DND-41 (cell line): ENCODE data around the gene STAP1.

Experiments used
- ATAC-seq: fragments of 200-7000 bp; cut with Tn5 transposase; 3 replicates; pipeline ENCODE4 v1.9.1; 2021; ENCODE audit warnings: low read depth; ENCODE audit not compliant: insufficient read depth
- DNase-seq: peaks from one replicate; pipeline ENCODE4 v3.0.0-alpha.2; 2020
- H2AFZ ChIP-seq: 2 replicates; pipeline ENCODE4 v1.6.0; 2012; ENCODE audit warnings: low read depth, low read length
- H3K27ac ChIP-seq: 2 replicates; pipeline ENCODE4 v1.5.1; 2012; ENCODE audit warnings: low read length, inconsistent platforms
- H3K27me3 ChIP-seq: fragments of 200-600 bp; sonication (generic); 2 replicates; pipeline ENCODE4 v1.6.0; 2012; ENCODE audit warnings: low read length, mild to moderate bottlenecking, inconsistent platforms; ENCODE audit not compliant: insufficient read depth, poor library complexity
- H3K36me3 ChIP-seq: 2 replicates; pipeline ENCODE4 v1.5.1; 2012; ENCODE audit warnings: low read length, inconsistent platforms; ENCODE audit not compliant: insufficient read depth
- H3K4me1 ChIP-seq: 2 replicates; pipeline ENCODE4 v1.5.1; 2012; ENCODE audit warnings: mild to moderate bottlenecking, low read length; ENCODE audit not compliant: insufficient read depth
- H3K4me2 ChIP-seq: 2 replicates; pipeline ENCODE4 v1.6.0; 2012; ENCODE audit warnings: mild to moderate bottlenecking, moderate library complexity, low read length, inconsistent platforms; ENCODE audit not compliant: insufficient read depth
- H3K4me3 ChIP-seq, 2 experiments: fragments of 200-600 bp in 1 of 2; shearing (Covaris generic) in 1 of 2; 2 replicates each; pipeline ENCODE4 v1.5.1; 2012 to 2016; ENCODE audit warnings: inconsistent platforms in 2 of 2, low read length in 2 of 2, mild to moderate bottlenecking in 2 of 2, low read depth in 1 of 2, moderate library complexity in 1 of 2
- H3K79me2 ChIP-seq: 2 replicates; pipeline ENCODE4 v1.6.0; 2012; ENCODE audit warnings: low read length, inconsistent platforms; ENCODE audit not compliant: insufficient read depth
- H3K9ac ChIP-seq: 2 replicates; pipeline ENCODE4 v1.6.0; 2012; ENCODE audit warnings: low read depth, mild to moderate bottlenecking, inconsistent platforms, low read length, moderate library complexity
- H3K9me3 ChIP-seq: 2 replicates; pipeline ENCODE4 v1.5.1; 2012; ENCODE audit warnings: low read length, moderate library complexity, mild to moderate bottlenecking, inconsistent platforms; ENCODE audit not compliant: insufficient read depth, severe bottlenecking
- H4K20me1 ChIP-seq: 2 replicates; pipeline ENCODE4 v1.6.0; 2012; ENCODE audit warnings: low read length; ENCODE audit not compliant: insufficient read depth
- EZH2 ChIP-seq: IDR thresholded peaks from 3 replicates; pipeline ENCODE4 v1.6.1; 2012; ENCODE audit warnings: borderline replicate concordance, low read depth, mild to moderate bottlenecking, moderate library complexity, low read length, inconsistent platforms; ENCODE audit not compliant: severe bottlenecking
- TF ChIP-seq, protein P1 (sequence below): IDR thresholded peaks from 2 replicates; pipeline ENCODE4 v1.5.1; 2012; ENCODE audit warnings: borderline replicate concordance, low read length, moderate library complexity, mild to moderate bottlenecking; ENCODE audit not compliant: poor library complexity, severe bottlenecking; ENCODE audit errors: extremely low read depth

Gene STAP1

GRCh38 chr4:67587156-67587555, 28.6 kb downstream of the STAP1 start:
- H3K27me3 ChIP-seq = no peaks in the 10 kb centered on the region
- no peak overlapping the region for H3K27ac ChIP-seq
- no peak for ATAC-seq
- H3K4me2 ChIP-seq = no peak overlapping the region
- no peaks in the 10 kb centered on the region for H3K36me3 ChIP-seq
- no peak overlapping the region for H3K9ac ChIP-seq
- DNase-seq = no peak
- H2AFZ ChIP-seq = no peak overlapping the region
- H4K20me1 ChIP-seq = no peaks in the 10 kb centered on the region
- no peaks in the 10 kb centered on the region for H3K79me2 ChIP-seq
- no peak overlapping the region for H3K4me3 ChIP-seq
- H3K4me1 ChIP-seq = peaks cover 7% of the 10 kb centered on the region
- TF ChIP-seq, protein P1, sequence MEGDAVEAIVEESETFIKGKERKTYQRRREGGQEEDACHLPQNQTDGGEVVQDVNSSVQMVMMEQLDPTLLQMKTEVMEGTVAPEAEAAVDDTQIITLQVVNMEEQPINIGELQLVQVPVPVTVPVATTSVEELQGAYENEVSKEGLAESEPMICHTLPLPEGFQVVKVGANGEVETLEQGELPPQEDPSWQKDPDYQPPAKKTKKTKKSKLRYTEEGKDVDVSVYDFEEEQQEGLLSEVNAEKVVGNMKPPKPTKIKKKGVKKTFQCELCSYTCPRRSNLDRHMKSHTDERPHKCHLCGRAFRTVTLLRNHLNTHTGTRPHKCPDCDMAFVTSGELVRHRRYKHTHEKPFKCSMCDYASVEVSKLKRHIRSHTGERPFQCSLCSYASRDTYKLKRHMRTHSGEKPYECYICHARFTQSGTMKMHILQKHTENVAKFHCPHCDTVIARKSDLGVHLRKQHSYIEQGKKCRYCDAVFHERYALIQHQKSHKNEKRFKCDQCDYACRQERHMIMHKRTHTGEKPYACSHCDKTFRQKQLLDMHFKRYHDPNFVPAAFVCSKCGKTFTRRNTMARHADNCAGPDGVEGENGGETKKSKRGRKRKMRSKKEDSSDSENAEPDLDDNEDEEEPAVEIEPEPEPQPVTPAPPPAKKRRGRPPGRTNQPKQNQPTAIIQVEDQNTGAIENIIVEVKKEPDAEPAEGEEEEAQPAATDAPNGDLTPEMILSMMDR = no peak
- no peak for TF ChIP-seq EZH2
- H3K9me3 ChIP-seq = no peaks in the 10 kb centered on the region

DNA sequence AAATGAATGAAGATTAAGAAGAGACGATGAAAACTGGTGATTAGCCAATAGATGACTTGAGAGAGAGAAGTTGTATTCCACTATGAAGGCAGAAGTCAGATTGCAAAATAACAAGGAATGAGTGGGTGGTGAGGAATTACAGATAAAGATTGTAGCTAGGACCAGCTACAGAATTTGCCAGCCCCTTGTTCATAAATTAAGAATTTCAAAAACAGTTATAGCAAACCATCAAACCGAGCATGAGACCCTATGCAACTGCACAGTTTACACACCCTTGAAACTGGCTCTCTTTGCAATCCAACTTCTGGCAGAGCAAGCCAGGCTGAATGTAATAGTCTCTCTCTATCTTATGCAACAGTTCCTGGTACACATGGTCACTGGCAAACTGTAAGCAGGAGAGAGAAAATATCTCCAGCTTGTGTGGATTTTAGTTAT, 35.2 kb downstream of the STAP1 start:
- no peak for ATAC-seq
- Histone ChIP-seq H3K9ac (no peak overlapping the region), H3K27ac (no peak overlapping the region), H3K79me2 (no peaks in the 10 kb centered on the region), H3K27me3 (no peaks in the 10 kb centered on the region), H4K20me1 (no peaks in the 10 kb centered on the region), H3K4me3 (no peak overlapping the region), H3K9me3 (no peaks in the 10 kb centered on the region), H3K36me3 (no peaks in the 10 kb centered on the region), H3K4me2 (no peak overlapping the region), H2AFZ (no peak overlapping the region), H3K4me1 (no peaks in the 10 kb centered on the region)
- no peak for DNase-seq
- no peak for TF ChIP-seq EZH2
- TF ChIP-seq, protein P1 = no peak

GRCh38 chr4:67603310-67604028, 44.9 kb downstream of the STAP1 start:
- Histone ChIP-seq H3K27ac (no peak overlapping the region), H3K9me3 (no peaks in the 10 kb centered on the region), H2AFZ (no peak overlapping the region), H4K20me1 (no peaks in the 10 kb centered on the region), H3K9ac (no peak overlapping the region), H3K27me3 (no peaks in the 10 kb centered on the region), H3K79me2 (no peaks in the 10 kb centered on the region), H3K4me1 (no peaks in the 10 kb centered on the region), H3K4me3 (no peak overlapping the region), H3K36me3 (no peaks in the 10 kb centered on the region), H3K4me2 (no peak overlapping the region)
- no peak for ATAC-seq
- TF ChIP-seq EZH2 = no peak
- TF ChIP-seq, protein P1 = no peak
- DNase-seq = no peak
